ENCODE measurements around the gene PRODH2. TPM values are rescaled to one million over a fixed set of nuclear protein-coding genes. Genes with fewer than 3 reads are reported as not detected.

The PRODH2 gene
- total and polyA plus RNA-seq, 2 experiments from 2014 or later = 6.8 to 13.9 TPM

- Histone ChIP-seq H3K4me1 (ENCODE audit: insufficient read depth) (peaks cover 15% of the 10 kb centered on the region), H3K9me2 (replicated peaks; ENCODE audit: insufficient read depth) (no peaks in the 10 kb centered on the region), H3K27me3 (peaks cover 46% of the 10 kb centered on the region), H3K79me2 (no peaks in the 10 kb centered on the region), H3K4me2 (peak overlapping the region; percentile 86), H3K9me3 (ENCODE audit: low read depth) (no peaks in the 10 kb centered on the region), H3K4me3 (no peak overlapping the region), H3K27ac (no peak overlapping the region), H2AFZ (no peak overlapping the region), H4K20me1 (ENCODE audit: insufficient read depth, poor library complexity, severe bottlenecking) (no peaks in the 10 kb centered on the region), H3K36me3 (replicated peaks; ENCODE audit: insufficient read depth, low read depth) (no peaks in the 10 kb centered on the region)
- DNase-seq (ENCODE audit: low spot score) = no peak
- 71% methylated on average over 16 of the region's 16 CpGs for WGBS (ENCODE audit: low lambda C conversion rate, missing lambda C conversion rate)
- TF ChIP-seq EZH2phosphoT487 (IDR thresholded peaks at IDR 0.05; ENCODE audit: low read depth, severe bottlenecking, unreplicated experiment) (no peak), EZH2 (IDR thresholded peaks at IDR 0.05; ENCODE audit: borderline replicate concordance) (no peak)
- TF ChIP-seq, protein P1, sequence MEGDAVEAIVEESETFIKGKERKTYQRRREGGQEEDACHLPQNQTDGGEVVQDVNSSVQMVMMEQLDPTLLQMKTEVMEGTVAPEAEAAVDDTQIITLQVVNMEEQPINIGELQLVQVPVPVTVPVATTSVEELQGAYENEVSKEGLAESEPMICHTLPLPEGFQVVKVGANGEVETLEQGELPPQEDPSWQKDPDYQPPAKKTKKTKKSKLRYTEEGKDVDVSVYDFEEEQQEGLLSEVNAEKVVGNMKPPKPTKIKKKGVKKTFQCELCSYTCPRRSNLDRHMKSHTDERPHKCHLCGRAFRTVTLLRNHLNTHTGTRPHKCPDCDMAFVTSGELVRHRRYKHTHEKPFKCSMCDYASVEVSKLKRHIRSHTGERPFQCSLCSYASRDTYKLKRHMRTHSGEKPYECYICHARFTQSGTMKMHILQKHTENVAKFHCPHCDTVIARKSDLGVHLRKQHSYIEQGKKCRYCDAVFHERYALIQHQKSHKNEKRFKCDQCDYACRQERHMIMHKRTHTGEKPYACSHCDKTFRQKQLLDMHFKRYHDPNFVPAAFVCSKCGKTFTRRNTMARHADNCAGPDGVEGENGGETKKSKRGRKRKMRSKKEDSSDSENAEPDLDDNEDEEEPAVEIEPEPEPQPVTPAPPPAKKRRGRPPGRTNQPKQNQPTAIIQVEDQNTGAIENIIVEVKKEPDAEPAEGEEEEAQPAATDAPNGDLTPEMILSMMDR (IDR thresholded peaks at IDR 0.05; ENCODE audit: poor library complexity) = no peak
Observed at GRCh38 chr19:35844482-35845214, 32.0 kb upstream of the PRODH2 start.

GRCh38 chr19:35843676-35844481 is 31.2 kb upstream of the PRODH2 start:
- 13% methylated on average over 35 of the region's 42 CpGs for WGBS (ENCODE audit: low lambda C conversion rate, missing lambda C conversion rate)
- no peaks in the 10 kb centered on the region for H3K36me3 ChIP-seq (replicated peaks; ENCODE audit: insufficient read depth, low read depth)
- no peak overlapping the region for H3K27ac ChIP-seq
- H3K4me3 ChIP-seq = no peak overlapping the region
- TF ChIP-seq EZH2phosphoT487 (IDR thresholded peaks at IDR 0.05; ENCODE audit: low read depth, severe bottlenecking, unreplicated experiment) (peak; percentile 11), EZH2 (IDR thresholded peaks at IDR 0.05; ENCODE audit: borderline replicate concordance) (no peak)
- TF ChIP-seq, protein P1 (IDR thresholded peaks at IDR 0.05; ENCODE audit: poor library complexity) = no peak
- H3K4me1 ChIP-seq (ENCODE audit: insufficient read depth) = peaks cover 15% of the 10 kb centered on the region
- no peak overlapping the region for H3K4me2 ChIP-seq
- H2AFZ ChIP-seq = no peak overlapping the region
- H3K9me3 ChIP-seq (ENCODE audit: low read depth) = no peaks in the 10 kb centered on the region
- H3K27me3 ChIP-seq = peaks cover 46% of the 10 kb centered on the region
- no peaks in the 10 kb centered on the region for H4K20me1 ChIP-seq (ENCODE audit: insufficient read depth, poor library complexity, severe bottlenecking)
- no peaks in the 10 kb centered on the region for H3K79me2 ChIP-seq
- peak; percentile 37 for DNase-seq (ENCODE audit: low spot score)
- no peaks in the 10 kb centered on the region for H3K9me2 ChIP-seq (replicated peaks; ENCODE audit: insufficient read depth)

GRCh38 chr19:35842666-35843272 is 30.1 kb upstream of the PRODH2 start:
- no peak for DNase-seq (ENCODE audit: low spot score)
- H2AFZ ChIP-seq = no peak overlapping the region
- H4K20me1 ChIP-seq (ENCODE audit: insufficient read depth, poor library complexity, severe bottlenecking) = no peaks in the 10 kb centered on the region
- no peak overlapping the region for H3K4me2 ChIP-seq
- H3K36me3 ChIP-seq (replicated peaks; ENCODE audit: insufficient read depth, low read depth) = no peaks in the 10 kb centered on the region
- WGBS (ENCODE audit: low lambda C conversion rate, missing lambda C conversion rate) = 83% methylated on average over 4 of the region's 4 CpGs
- TF ChIP-seq EZH2 (IDR thresholded peaks at IDR 0.05; ENCODE audit: borderline replicate concordance) (no peak), EZH2phosphoT487 (IDR thresholded peaks at IDR 0.05; ENCODE audit: low read depth, severe bottlenecking, unreplicated experiment) (no peak)
- TF ChIP-seq, protein P1 (IDR thresholded peaks at IDR 0.05; ENCODE audit: poor library complexity) = no peak
- no peak overlapping the region for H3K27ac ChIP-seq
- no peaks in the 10 kb centered on the region for H3K9me3 ChIP-seq (ENCODE audit: low read depth)
- H3K9me2 ChIP-seq (replicated peaks; ENCODE audit: insufficient read depth) = no peaks in the 10 kb centered on the region
- H3K27me3 ChIP-seq = peaks cover 43% of the 10 kb centered on the region
- no peaks in the 10 kb centered on the region for H3K79me2 ChIP-seq
- H3K4me3 ChIP-seq = no peak overlapping the region
- H3K4me1 ChIP-seq (ENCODE audit: insufficient read depth) = peaks cover 15% of the 10 kb centered on the region

Data from hepatocyte (in vitro differentiated cells).